ENCODE data around the gene WDR41. TPM values are rescaled to one million over a fixed set of nuclear protein-coding genes. Genes with fewer than 3 reads are reported as not detected.

WDR41 gene
- total RNA-seq, 1 experiment from 2014 or later: 43.6 TPM

DNA sequence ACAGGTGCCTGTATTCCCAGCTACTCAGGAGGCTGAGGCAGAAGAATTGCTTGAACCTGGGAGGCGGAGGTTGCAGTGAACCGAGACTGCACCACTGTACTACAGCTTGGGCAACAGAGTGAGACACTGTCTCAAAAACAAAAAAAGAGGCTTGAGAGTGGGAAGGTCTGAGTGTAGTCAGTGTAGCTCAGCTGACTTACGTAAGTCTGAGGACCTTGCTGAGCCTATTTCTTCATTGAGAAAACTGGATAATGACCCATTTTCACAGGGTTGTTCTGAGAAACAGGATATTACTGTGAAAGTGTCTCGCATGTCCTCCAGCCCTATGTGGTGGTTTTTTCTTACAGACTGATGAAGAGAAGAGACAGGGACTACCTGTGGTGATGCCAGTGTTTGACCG, 66.7 kb downstream of the WDR41 start:
- H2BK5ac ChIP-seq (ENCODE audit: insufficient read length, low read length): no peak overlapping the region
- H3K23me2 ChIP-seq (ENCODE audit: insufficient read length, low read depth, low read length, poor library complexity, severe bottlenecking): no peaks in the 10 kb centered on the region
- H2AFZ ChIP-seq (ENCODE audit: low read length): no peak overlapping the region
- H3K18ac ChIP-seq (ENCODE audit: insufficient read length, low read depth, low read length): no peak overlapping the region
- H3K14ac ChIP-seq (ENCODE audit: insufficient read depth, low read length): no peak overlapping the region
- no peak overlapping the region for H3K4ac ChIP-seq (ENCODE audit: low read depth, low read length)
- Mint-ChIP-seq H3K36me3 (ENCODE audit: insufficient read depth in 1 of 3, low read depth in 3 of 3) (no peaks in the 10 kb centered on the region), H3K9me3 (no peaks in the 10 kb centered on the region; a peak in 1 of 5 replicates), H3K27ac (no peak overlapping the region; a peak in 1 of 7 replicates), H3K4me1 (peaks cover 0 to 4% of the 10 kb centered on the region in 2 experiments; a peak in 1 of 4 replicates), H3K27me3 (ENCODE audit: low read depth) (no peaks in the 10 kb centered on the region), H3K4me3 (no peak overlapping the region)
- no peak overlapping the region for H2BK15ac ChIP-seq (ENCODE audit: low read depth, low read length)
- H3K79me2 ChIP-seq (ENCODE audit: insufficient read depth, low read length): no peaks in the 10 kb centered on the region
- no peak for DNase-seq
- no peak overlapping the region for H3K56ac ChIP-seq (ENCODE audit: insufficient read length, low read depth, low read length)
- H3K9me3 ChIP-seq (ENCODE audit: control insufficient read depth, low read depth, low read length): no peaks in the 10 kb centered on the region
- H2BK120ac ChIP-seq (ENCODE audit: low read depth, low read length, poor library complexity, severe bottlenecking): no peak overlapping the region
- no peak overlapping the region for H3K27ac ChIP-seq (ENCODE audit: insufficient read length, low read depth, low read length)
- no peak overlapping the region for H3T11ph ChIP-seq (ENCODE audit: low read length)
- H2BK12ac ChIP-seq (ENCODE audit: insufficient read length, low read depth, low read length): no peak overlapping the region
- no peaks in the 10 kb centered on the region for H3K4me1 ChIP-seq (ENCODE audit: insufficient read depth, low read length)
- H4K8ac ChIP-seq (replicated peaks; ENCODE audit: insufficient read length, low read depth, low read length): no peak overlapping the region
- WGBS (ENCODE audit: extremely low coverage, insufficient read length, low lambda C conversion rate): no CpG with 5 or more reads among the region's 5 CpGs
- H3K27me3 ChIP-seq (ENCODE audit: insufficient read depth, low read length): no peaks in the 10 kb centered on the region
- H4K91ac ChIP-seq (ENCODE audit: insufficient read length, low read depth, low read length): no peak overlapping the region
- H3K4me2 ChIP-seq (ENCODE audit: insufficient read depth, insufficient read length, low read length): no peak overlapping the region
- no peak overlapping the region for H2BK20ac ChIP-seq (ENCODE audit: low read depth, low read length, poor library complexity, severe bottlenecking)
- no peak overlapping the region for H2AK5ac ChIP-seq (ENCODE audit: insufficient read length, low read length)
- TF ChIP-seq, protein P1, sequence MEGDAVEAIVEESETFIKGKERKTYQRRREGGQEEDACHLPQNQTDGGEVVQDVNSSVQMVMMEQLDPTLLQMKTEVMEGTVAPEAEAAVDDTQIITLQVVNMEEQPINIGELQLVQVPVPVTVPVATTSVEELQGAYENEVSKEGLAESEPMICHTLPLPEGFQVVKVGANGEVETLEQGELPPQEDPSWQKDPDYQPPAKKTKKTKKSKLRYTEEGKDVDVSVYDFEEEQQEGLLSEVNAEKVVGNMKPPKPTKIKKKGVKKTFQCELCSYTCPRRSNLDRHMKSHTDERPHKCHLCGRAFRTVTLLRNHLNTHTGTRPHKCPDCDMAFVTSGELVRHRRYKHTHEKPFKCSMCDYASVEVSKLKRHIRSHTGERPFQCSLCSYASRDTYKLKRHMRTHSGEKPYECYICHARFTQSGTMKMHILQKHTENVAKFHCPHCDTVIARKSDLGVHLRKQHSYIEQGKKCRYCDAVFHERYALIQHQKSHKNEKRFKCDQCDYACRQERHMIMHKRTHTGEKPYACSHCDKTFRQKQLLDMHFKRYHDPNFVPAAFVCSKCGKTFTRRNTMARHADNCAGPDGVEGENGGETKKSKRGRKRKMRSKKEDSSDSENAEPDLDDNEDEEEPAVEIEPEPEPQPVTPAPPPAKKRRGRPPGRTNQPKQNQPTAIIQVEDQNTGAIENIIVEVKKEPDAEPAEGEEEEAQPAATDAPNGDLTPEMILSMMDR (conservative IDR thresholded peaks at IDR 0.05): no peak
- no peak overlapping the region for H3K9ac ChIP-seq (ENCODE audit: extremely low read depth, insufficient read length, low read length)
- no peaks in the 10 kb centered on the region for H4K20me1 ChIP-seq (ENCODE audit: control insufficient read depth, insufficient read depth, insufficient read length)
- no peak overlapping the region for H3K23ac ChIP-seq (ENCODE audit: insufficient read length, low read depth, low read length)
- H3K79me1 ChIP-seq (ENCODE audit: insufficient read depth, low read depth, low read length, poor library complexity, severe bottlenecking): no peaks in the 10 kb centered on the region
- H4K5ac ChIP-seq (ENCODE audit: insufficient read length, low read depth, low read length): no peak overlapping the region
